Measurements from ENCODE around the gene SLFN12L. TPM values are rescaled to one million over a fixed set of nuclear protein-coding genes. Genes with fewer than 3 reads are reported as not detected.
"Not testable (repeated sequence)": the region's sequence is repeated elsewhere in the genome, so short reads cannot be mapped to it uniquely, and the experiment has no call there.

Gene SLFN12L
- total and polyA plus RNA-seq, 9 donors = 0.23 to 1.2 (median 0.79) TPM

- H3K27ac ChIP-seq = no peak overlapping the region
- no peaks in the 10 kb centered on the region for H3K36me3 ChIP-seq
- intact Hi-C loops (cut with DNase I) = no loop called here
- no peak for DNase-seq
- H3K4me1 ChIP-seq (ENCODE audit: insufficient read depth) = no peaks in the 10 kb centered on the region
- 83 to 98% (median 89%) methylated on average over 1 of the region's 1 CpG for WGBS, 3 donors
- H3K27me3 ChIP-seq = no peaks in the 10 kb centered on the region
- no peak overlapping the region for H3K4me3 ChIP-seq
- TF ChIP-seq CTCF (IDR thresholded peaks at IDR 0.05) = no peak
- TF ChIP-seq EP300 (IDR thresholded peaks at IDR 0.05) = no peak
- TF ChIP-seq POLR2A (IDR thresholded peaks at IDR 0.05) = no peak
- H3K9me3 ChIP-seq = no peaks in the 10 kb centered on the region
Measured at GRCh38 chr17:35521150-35521549, 16.3 kb downstream of the SLFN12L start.

- no peak for DNase-seq
- intact Hi-C loops (cut with DNase I) = no loop called here
- H3K4me3 ChIP-seq = no peak overlapping the region
- H3K27ac ChIP-seq = no peak overlapping the region
- H3K4me1 ChIP-seq (ENCODE audit: insufficient read depth) = no peaks in the 10 kb centered on the region
- H3K9me3 ChIP-seq = no peaks in the 10 kb centered on the region
- H3K27me3 ChIP-seq = no peaks in the 10 kb centered on the region
- WGBS, 3 donors = 30 to 60% (median 43%) methylated on average over 8 of the region's 8 CpGs
- no peaks in the 10 kb centered on the region for H3K36me3 ChIP-seq
- TF ChIP-seq CTCF (IDR thresholded peaks at IDR 0.05) (no peak), POLR2A (IDR thresholded peaks at IDR 0.05) (no peak), EP300 (IDR thresholded peaks at IDR 0.05) (no peak)
Measured at GRCh38 chr17:35519906-35520442, 17.5 kb downstream of the SLFN12L start.

GRCh38 chr17:35519439-35519838 lies 18.0 kb downstream of the SLFN12L start:
- no peak overlapping the region for H3K4me3 ChIP-seq
- WGBS, 3 donors = 54 to 64% (median 64%) methylated on average over 3 of the region's 3 CpGs

GRCh38 chr17:35518431-35518830 lies 19.0 kb downstream of the SLFN12L start:
- H3K9me3 ChIP-seq; H3K36me3 ChIP-seq; H3K4me1 ChIP-seq (ENCODE audit: insufficient read depth); H3K27me3 ChIP-seq; H3K27ac ChIP-seq; DNase-seq; H3K4me3 ChIP-seq; intact Hi-C loops (cut with DNase I): not testable (repeated sequence)
- WGBS, 3 donors = 82 to 89% (median 87%) methylated on average over 5 of the region's 5 CpGs

More at GRCh38 chr17:35519439-35519838, 18.0 kb downstream of the SLFN12L start:
- Histone ChIP-seq H3K27me3 (no peaks in the 10 kb centered on the region), H3K36me3 (no peaks in the 10 kb centered on the region), H3K9me3 (no peaks in the 10 kb centered on the region), H3K27ac (no peak overlapping the region), H3K4me1 (ENCODE audit: insufficient read depth) (no peaks in the 10 kb centered on the region)
- DNase-seq = no peak
- intact Hi-C loops (cut with DNase I) = no loop called here
- no peak for TF ChIP-seq POLR2A (IDR thresholded peaks at IDR 0.05)
- no peak for TF ChIP-seq CTCF (IDR thresholded peaks at IDR 0.05)
- TF ChIP-seq EP300 (IDR thresholded peaks at IDR 0.05) = no peak

GRCh38 chr17:35515027-35515426 lies 22.5 kb downstream of the SLFN12L start:
- Histone ChIP-seq H3K27ac (no peak overlapping the region), H3K4me3 (no peak overlapping the region), H3K27me3 (no peaks in the 10 kb centered on the region), H3K9me3 (no peaks in the 10 kb centered on the region), H3K4me1 (ENCODE audit: insufficient read depth) (no peaks in the 10 kb centered on the region), H3K36me3 (no peaks in the 10 kb centered on the region)
- WGBS, 3 donors = 47 to 63% (median 54%) methylated on average over 21 of the region's 21 CpGs
- intact Hi-C loops (cut with DNase I) = no loop called here
- no peak for TF ChIP-seq EP300 (IDR thresholded peaks at IDR 0.05)
- no peak for TF ChIP-seq CTCF (IDR thresholded peaks at IDR 0.05)
- no peak for TF ChIP-seq POLR2A (IDR thresholded peaks at IDR 0.05)
- no peak for DNase-seq

All from ovary (tissue), 9 donors.